Measurements from ENCODE around the gene MEOX2. TPM values are rescaled to one million over a fixed set of nuclear protein-coding genes. Genes with fewer than 3 reads are reported as not detected.

The MEOX2 gene
- total RNA-seq, 1 experiment from 2014 or later, result 0.22 TPM

DNA sequence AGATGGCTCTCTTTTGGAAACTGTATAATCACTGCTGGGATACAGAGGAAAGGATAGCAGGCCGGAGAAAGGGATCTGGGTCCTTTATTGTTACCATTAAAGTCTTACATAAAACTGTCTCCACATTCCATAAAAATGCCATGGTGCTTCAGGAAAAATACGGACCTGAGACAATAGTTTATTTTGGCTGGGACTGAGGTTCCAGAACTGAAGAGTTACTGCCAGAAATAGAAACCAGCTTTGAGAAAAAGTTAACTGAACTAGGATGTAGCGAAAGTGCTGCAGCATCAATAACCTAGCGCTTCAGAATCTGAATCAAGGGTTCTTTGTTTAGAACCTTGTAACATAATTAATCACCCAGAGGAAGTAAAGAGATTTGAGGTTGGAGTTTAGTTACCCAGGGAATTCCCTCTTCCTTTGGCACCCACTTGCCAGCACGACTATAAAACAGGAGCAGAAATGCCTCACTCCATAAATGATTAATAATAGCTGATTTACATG, 38.0 kb downstream of the MEOX2 start:
- no TSS peak for BruUV-seq (replicated peaks)
- Histone ChIP-seq H3K79me2 (ENCODE audit: low read depth) (no peaks in the 10 kb centered on the region), H3K4me3 (no peak overlapping the region), H4K20me1 (ENCODE audit: insufficient read depth) (no peaks in the 10 kb centered on the region), H3K27ac (no peak overlapping the region), H3K9me3 (ENCODE audit: insufficient read depth, low read depth) (no peaks in the 10 kb centered on the region), H3K9me2 (ENCODE audit: insufficient read depth) (no peaks in the 10 kb centered on the region), H3K36me3 (ENCODE audit: low read depth) (no peaks in the 10 kb centered on the region), H2AFZ (no peak overlapping the region), H3K4me2 (no peak overlapping the region), H3F3A (ENCODE audit: insufficient read depth, low read depth) (no peaks in the 10 kb centered on the region), H3K27me3 (ENCODE audit: insufficient read depth, low read depth) (no peaks in the 10 kb centered on the region), H3K4me1 (replicated peaks; ENCODE audit: insufficient read depth) (no peaks in the 10 kb centered on the region)
- TF ChIP-seq EZH2 (IDR thresholded peaks at IDR 0.05; ENCODE audit: low read depth) (no peak), CTCF (conservative IDR thresholded peaks at IDR 0.05) (no peak)
- ChIA-PET CTCF (no interaction called here), POLR2A (ENCODE audit: unreplicated experiment) (no interaction called here)
- no peak for DNase-seq
- intact Hi-C loops (cut with micrococcal nuclease; ENCODE audit: unreplicated experiment), result loop anchor here (5.0 kb wide), 1 partner anchor 36 kb away; no protein-coding TSS in a partner anchor

DNA sequence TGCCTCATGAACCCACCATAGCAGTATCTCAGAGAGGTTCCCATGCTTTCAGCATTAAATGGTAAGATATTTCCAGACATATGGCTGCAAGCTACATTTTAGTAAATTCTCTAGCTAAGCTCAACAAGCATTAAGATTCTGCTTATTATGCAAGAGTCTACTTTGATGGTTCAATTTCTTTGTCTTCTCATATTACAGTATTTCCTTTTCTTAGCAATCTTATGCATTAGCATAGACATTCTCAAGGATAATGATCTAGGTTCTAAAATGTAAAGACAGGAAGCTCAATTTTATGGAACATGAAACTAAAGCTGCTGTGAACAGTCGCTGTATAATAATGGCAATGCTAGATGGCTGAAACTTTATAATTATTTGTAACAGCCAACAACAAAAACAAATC, 39.2 kb downstream of the MEOX2 start:
- ChIA-PET CTCF (no interaction called here), POLR2A (ENCODE audit: unreplicated experiment) (no interaction called here)
- no peaks in the 10 kb centered on the region for H3K4me1 ChIP-seq (replicated peaks; ENCODE audit: insufficient read depth)
- H4K20me1 ChIP-seq (ENCODE audit: insufficient read depth), result no peaks in the 10 kb centered on the region
- H3F3A ChIP-seq (ENCODE audit: insufficient read depth, low read depth), result no peaks in the 10 kb centered on the region
- H3K9me3 ChIP-seq (ENCODE audit: insufficient read depth, low read depth), result no peaks in the 10 kb centered on the region
- H3K9me2 ChIP-seq (ENCODE audit: insufficient read depth), result no peaks in the 10 kb centered on the region
- no peaks in the 10 kb centered on the region for H3K79me2 ChIP-seq (ENCODE audit: low read depth)
- H3K36me3 ChIP-seq (ENCODE audit: low read depth), result no peaks in the 10 kb centered on the region
- intact Hi-C loops (cut with micrococcal nuclease; ENCODE audit: unreplicated experiment), result loop anchor here (5.0 kb wide), 1 partner anchor 35 kb away; no protein-coding TSS in a partner anchor
- H3K27me3 ChIP-seq (ENCODE audit: insufficient read depth, low read depth), result no peaks in the 10 kb centered on the region
- H2AFZ ChIP-seq, result no peak overlapping the region
- no peak overlapping the region for H3K27ac ChIP-seq
- no peak overlapping the region for H3K4me2 ChIP-seq
- DNase-seq, result no peak
- no peak overlapping the region for H3K4me3 ChIP-seq
- no TSS peak for BruUV-seq (replicated peaks)
- TF ChIP-seq CTCF (conservative IDR thresholded peaks at IDR 0.05) (no peak), EZH2 (IDR thresholded peaks at IDR 0.05; ENCODE audit: low read depth) (no peak)

DNA sequence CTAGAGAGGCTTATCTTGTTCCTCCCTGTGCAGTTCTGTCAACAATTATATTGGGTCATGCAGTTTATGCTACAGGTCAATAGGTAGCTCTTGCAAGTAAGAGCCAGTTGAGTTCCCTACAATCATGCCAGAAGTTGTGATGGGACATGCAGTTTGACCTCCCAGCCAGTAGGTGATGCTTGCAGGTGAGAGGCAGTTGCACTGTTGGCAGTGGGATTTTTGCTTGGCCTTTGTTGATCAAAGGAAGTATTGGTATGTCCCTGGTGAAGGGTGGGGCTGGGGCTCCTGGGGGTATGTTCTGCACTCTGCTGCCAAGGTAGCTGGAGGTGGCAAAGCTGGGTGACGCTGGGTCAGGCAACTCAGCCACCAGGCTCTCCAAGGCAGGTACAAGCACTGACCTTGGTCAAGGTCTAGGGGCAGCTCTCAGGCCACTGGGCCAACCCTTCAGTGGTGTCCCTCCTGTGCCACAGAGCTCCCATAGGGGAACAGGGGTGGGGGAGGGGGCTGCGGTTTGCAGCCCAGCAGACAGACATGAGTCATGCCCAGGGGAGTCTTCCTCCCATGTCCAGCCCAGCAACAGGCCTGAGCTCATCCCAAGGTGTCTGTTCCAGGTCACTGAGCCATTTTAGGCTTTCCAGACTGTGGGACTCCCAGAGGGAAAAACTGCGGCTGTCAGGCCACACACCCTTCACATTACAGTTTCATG, 43.3 kb downstream of the MEOX2 start:
- POLR2A ChIA-PET (ENCODE audit: unreplicated experiment), result no interaction called here
- Histone ChIP-seq H3F3A (ENCODE audit: insufficient read depth, low read depth) (no peaks in the 10 kb centered on the region), H4K20me1 (ENCODE audit: insufficient read depth) (no peaks in the 10 kb centered on the region), H3K27ac (no peak overlapping the region), H3K4me1 (replicated peaks; ENCODE audit: insufficient read depth) (no peaks in the 10 kb centered on the region), H3K27me3 (ENCODE audit: insufficient read depth, low read depth) (no peaks in the 10 kb centered on the region), H3K4me3 (no peak overlapping the region), H3K9me2 (ENCODE audit: insufficient read depth) (no peaks in the 10 kb centered on the region), H3K36me3 (ENCODE audit: low read depth) (no peaks in the 10 kb centered on the region), H2AFZ (no peak overlapping the region), H3K9me3 (ENCODE audit: insufficient read depth, low read depth) (no peaks in the 10 kb centered on the region), H3K4me2 (no peak overlapping the region), H3K79me2 (ENCODE audit: low read depth) (no peaks in the 10 kb centered on the region)
- no TSS peak for BruUV-seq (replicated peaks)
- no peak for DNase-seq
- intact Hi-C loops (cut with micrococcal nuclease; ENCODE audit: unreplicated experiment), result no loop called here
- TF ChIP-seq CTCF (conservative IDR thresholded peaks at IDR 0.05) (no peak; the same call in 1 of the 2 replicates), EZH2 (IDR thresholded peaks at IDR 0.05; ENCODE audit: low read depth) (no peak)
- CTCF ChIA-PET, result no interaction called here
